Mesenchymal stem cell (in vitro differentiated cells and primary cell): ENCODE measurements around the gene ARHGAP4.

Source experiments
- DNase-seq: peaks from one replicate; pipeline ENCODE4 v3.0.0-alpha.2; 2013
- H2AFZ ChIP-seq: one replicate; pipeline ENCODE4 v1.6.1; 2013; ENCODE audit warnings: low read depth, mild to moderate bottlenecking, control low read depth, inconsistent platforms, low read length, moderate library complexity
- H2AK5ac ChIP-seq: 2 replicates; pipeline ENCODE4 v1.6.1; 2013; ENCODE audit warnings: low read length, moderate library complexity, mild to moderate bottlenecking, inconsistent platforms; ENCODE audit not compliant: severe bottlenecking
- H2BK120ac ChIP-seq: one replicate; pipeline ENCODE4 v1.6.1; 2013; ENCODE audit warnings: low read depth, mild to moderate bottlenecking, inconsistent platforms, low read length, moderate library complexity
- H2BK12ac ChIP-seq, 2 experiments: one replicate each; pipeline ENCODE4 v1.6.1; 2013; ENCODE audit warnings: inconsistent platforms in 2 of 2, low read length in 2 of 2, mild to moderate bottlenecking in 2 of 2, moderate library complexity in 2 of 2, control low read depth in 1 of 2
- H2BK15ac ChIP-seq: one replicate; pipeline ENCODE4 v1.6.1; 2013; ENCODE audit warnings: mild to moderate bottlenecking, low read depth, inconsistent platforms; ENCODE audit not compliant: poor library complexity, severe bottlenecking
- H2BK5ac ChIP-seq: 2 replicates; pipeline ENCODE4 v1.6.1; 2013; ENCODE audit warnings: low read depth, mild to moderate bottlenecking, low read length, control low read depth, inconsistent platforms; ENCODE audit not compliant: poor library complexity, severe bottlenecking
- H3K14ac ChIP-seq, 2 experiments: one replicate each; pipeline ENCODE4 v1.6.1; 2013; ENCODE audit warnings: inconsistent platforms in 2 of 2, low read length in 2 of 2, control low read depth in 1 of 2, mild to moderate bottlenecking in 1 of 2, moderate library complexity in 1 of 2
- H3K18ac ChIP-seq, 2 experiments: one replicate each; pipeline ENCODE4 v1.6.1; 2013; ENCODE audit warnings: inconsistent platforms in 2 of 2, low read length in 2 of 2, control low read depth in 1 of 2, low read depth in 1 of 2, mild to moderate bottlenecking in 1 of 2
- H3K23ac ChIP-seq, 2 experiments: one replicate each; pipeline ENCODE4 v1.6.1; 2013; ENCODE audit warnings: inconsistent platforms in 2 of 2, low read length in 2 of 2, mild to moderate bottlenecking in 2 of 2, moderate library complexity in 2 of 2, control low read depth in 1 of 2
- H3K27ac ChIP-seq: 2 replicates; pipeline ENCODE4 v1.5.1; 2013; ENCODE audit warnings: mild to moderate bottlenecking, moderate library complexity, low read length, control low read depth, inconsistent platforms; ENCODE audit not compliant: poor library complexity, severe bottlenecking
- H3K27me3 ChIP-seq, 2 experiments: 2 replicates each; pipeline versions ENCODE4 v1.6.1 to v1.7.0; 2013; ENCODE audit warnings: low read length in 2 of 2, mild to moderate bottlenecking in 2 of 2, moderate library complexity in 2 of 2, control low read depth in 1 of 2, inconsistent platforms in 1 of 2; ENCODE audit not compliant: control insufficient read depth in 1 of 2, insufficient read depth in 1 of 2
- H3K36me3 ChIP-seq, 2 experiments: 2 replicates each; pipeline versions ENCODE4 v1.6.1 to v1.7.0; 2013; ENCODE audit warnings: low read length in 2 of 2, control low read depth in 1 of 2, inconsistent platforms in 1 of 2, low read depth in 1 of 2, mild to moderate bottlenecking in 1 of 2; ENCODE audit not compliant: insufficient read depth in 2 of 2, control insufficient read depth in 1 of 2
- H3K4ac ChIP-seq, 2 experiments: one replicate each; pipeline ENCODE4 v1.6.1; 2013; ENCODE audit warnings: inconsistent platforms in 2 of 2, low read length in 2 of 2, mild to moderate bottlenecking in 2 of 2, moderate library complexity in 2 of 2, control low read depth in 1 of 2, low read depth in 1 of 2
- H3K4me1 ChIP-seq: 2 replicates; pipeline ENCODE4 v1.6.1; 2013; ENCODE audit warnings: low read depth, low read length, control low read depth; ENCODE audit not compliant: control insufficient read depth, insufficient read depth
- H3K4me2 ChIP-seq: 2 replicates; pipeline ENCODE4 v1.6.1; 2013; ENCODE audit warnings: low read length, mild to moderate bottlenecking, inconsistent platforms; ENCODE audit not compliant: poor library complexity, severe bottlenecking
- H3K4me3 ChIP-seq, 2 experiments: 2 replicates each; pipeline versions ENCODE4 v1.5.1 to v1.7.0; 2013; ENCODE audit warnings: low read length in 2 of 2, mild to moderate bottlenecking in 2 of 2, control low read depth in 1 of 2, low read depth in 1 of 2; ENCODE audit not compliant: insufficient read depth in 1 of 2
- H3K79me1 ChIP-seq: replicated peaks from 2 replicates; pipeline ENCODE4 v1.6.1; 2013; ENCODE audit warnings: mild to moderate bottlenecking, control low read depth, low read length, inconsistent platforms; ENCODE audit not compliant: poor library complexity, severe bottlenecking
- H3K9ac ChIP-seq: 2 replicates; pipeline ENCODE4 v1.7.0; 2013; ENCODE audit warnings: mild to moderate bottlenecking, low read length, moderate library complexity
- H3K9me3 ChIP-seq: 2 replicates; pipeline ENCODE4 v1.7.0; 2013; ENCODE audit warnings: mild to moderate bottlenecking, low read length; ENCODE audit not compliant: control insufficient read depth
- H4K8ac ChIP-seq: one replicate; pipeline ENCODE4 v1.6.1; 2013; ENCODE audit warnings: inconsistent platforms, mild to moderate bottlenecking, low read length, moderate library complexity
- H4K91ac ChIP-seq: one replicate; pipeline ENCODE4 v1.6.1; 2013; ENCODE audit warnings: mild to moderate bottlenecking, low read length, inconsistent platforms
- WGBS: methylation state at CpG from one replicate; pipeline ENCODE4 v1.1.7; 2013; ENCODE audit warnings: mixed read lengths; 5-methylcytosine and 5-hydroxymethylcytosine counted together

The ARHGAP4 gene

GRCh38 chrX:153933748-153934147 lies 7.7 kb upstream of the ARHGAP4 start:
- Histone ChIP-seq H2BK5ac (no peak overlapping the region), H2BK120ac (no peak overlapping the region), H3K18ac (peak overlapping the region in 1 of 2 experiments; percentile 8), H3K4me3 (peak overlapping the region; percentile 80 to 89), H3K27me3 (no peaks in the 10 kb centered on the region), H2BK15ac (no peak overlapping the region), H3K27ac (peak overlapping the region; percentile 16), H3K4me1 (peaks cover 11% of the 10 kb centered on the region), H3K79me1 (peaks cover 5% of the 10 kb centered on the region), H3K4ac (peak overlapping the region in 1 of 2 experiments; percentile 8), H3K9ac (peak overlapping the region; percentile 82), H3K4me2 (peak overlapping the region; percentile 75), H3K36me3 (peaks cover 34 to 37% of the 10 kb centered on the region in 2 experiments), H2AK5ac (no peak overlapping the region), H3K9me3 (no peaks in the 10 kb centered on the region), H2BK12ac (no peak overlapping the region), H3K23ac (no peak overlapping the region), H4K8ac (no peak overlapping the region), H2AFZ (no peak overlapping the region), H4K91ac (no peak overlapping the region), H3K14ac (peak overlapping the region in 1 of 2 experiments; percentile 60)
- WGBS = 29% methylated on average over 5 of the region's 7 CpGs
- peak; percentile 51 for DNase-seq

GRCh38 chrX:153932220-153932915 lies 6.3 kb upstream of the ARHGAP4 start:
- Histone ChIP-seq H4K91ac (no peak overlapping the region), H2BK5ac (no peak overlapping the region), H4K8ac (no peak overlapping the region), H2AK5ac (no peak overlapping the region), H3K4ac (no peak overlapping the region), H3K4me2 (no peak overlapping the region), H2BK12ac (no peak overlapping the region), H3K23ac (no peak overlapping the region), H3K79me1 (peaks cover 5% of the 10 kb centered on the region), H3K18ac (no peak overlapping the region), H3K27me3 (no peaks in the 10 kb centered on the region), H3K36me3 (peaks cover 34 to 37% of the 10 kb centered on the region in 2 experiments), H2BK120ac (no peak overlapping the region), H3K27ac (no peak overlapping the region), H3K4me3 (no peak overlapping the region), H3K9me3 (no peaks in the 10 kb centered on the region), H2BK15ac (no peak overlapping the region), H3K4me1 (peaks cover 12% of the 10 kb centered on the region), H2AFZ (no peak overlapping the region), H3K9ac (peak overlapping the region; percentile 11), H3K14ac (no peak overlapping the region)
- no peak for DNase-seq
- WGBS = 100% methylated on average over 2 of the region's 13 CpGs

- no peaks in the 10 kb centered on the region for H3K9me3 ChIP-seq
- H4K91ac ChIP-seq = no peak overlapping the region
- no peak overlapping the region for H4K8ac ChIP-seq
- peaks cover 16% of the 10 kb centered on the region for H3K4me1 ChIP-seq
- H3K18ac ChIP-seq = no peak overlapping the region
- no peak overlapping the region for H2AK5ac ChIP-seq
- H3K4me2 ChIP-seq = no peak overlapping the region
- H3K9ac ChIP-seq = no peak overlapping the region
- H3K14ac ChIP-seq = no peak overlapping the region
- H2BK12ac ChIP-seq = no peak overlapping the region
- no peak overlapping the region for H2AFZ ChIP-seq
- H2BK5ac ChIP-seq = no peak overlapping the region
- H3K23ac ChIP-seq = no peak overlapping the region
- peaks cover 34 to 37% of the 10 kb centered on the region in 2 experiments for H3K36me3 ChIP-seq
- H3K27ac ChIP-seq = no peak overlapping the region
- no peak for DNase-seq
- H3K27me3 ChIP-seq = no peaks in the 10 kb centered on the region
- H2BK15ac ChIP-seq = no peak overlapping the region
- peaks cover 5% of the 10 kb centered on the region for H3K79me1 ChIP-seq
- H3K4ac ChIP-seq = no peak overlapping the region
- WGBS = 97% methylated on average over 13 of the region's 13 CpGs
- no peak overlapping the region for H3K4me3 ChIP-seq
- H2BK120ac ChIP-seq = no peak overlapping the region
Observed at GRCh38 chrX:153931748-153932147, 5.7 kb upstream of the ARHGAP4 start.

- no peak for DNase-seq
- Histone ChIP-seq H3K79me1 (peaks cover 5% of the 10 kb centered on the region), H3K18ac (no peak overlapping the region), H3K4me2 (no peak overlapping the region), H3K14ac (no peak overlapping the region), H3K36me3 (peaks cover 34 to 37% of the 10 kb centered on the region in 2 experiments), H2BK15ac (no peak overlapping the region), H3K27ac (no peak overlapping the region), H2BK120ac (no peak overlapping the region), H2BK12ac (peak overlapping the region in 1 of 2 experiments; percentile 39), H4K8ac (no peak overlapping the region), H3K9ac (no peak overlapping the region), H3K23ac (no peak overlapping the region), H3K4ac (no peak overlapping the region), H3K4me1 (peaks cover 22% of the 10 kb centered on the region), H2AFZ (no peak overlapping the region), H2AK5ac (no peak overlapping the region), H2BK5ac (no peak overlapping the region), H3K27me3 (peaks cover 0 to 3% of the 10 kb centered on the region in 2 experiments), H3K4me3 (no peak overlapping the region), H3K9me3 (no peaks in the 10 kb centered on the region), H4K91ac (no peak overlapping the region)
- 98% methylated on average over 6 of the region's 8 CpGs for WGBS
Observed at GRCh38 chrX:153931151-153931550, 5.1 kb upstream of the ARHGAP4 start.
